ENCODE results near the gene HSPG2.

HSPG2 gene

GRCh38 chr1:21865609-21865942 is 71.5 kb downstream of the HSPG2 start:
- in situ Hi-C loops (cut with HindIII; ENCODE audit: low pct_ligation_motif_present, low sequenced_read_pairs): no loop called here
- H3K36me3 ChIP-seq (replicated peaks): peaks cover 37% of the 10 kb centered on the region

GRCh38 chr1:21864730-21865129 is 72.4 kb downstream of the HSPG2 start:
- H3K4me3 ChIP-seq (ENCODE audit: low read depth, low read length): no peak overlapping the region
- H3K27me3 ChIP-seq (replicated peaks): no peaks in the 10 kb centered on the region
- H3K27ac ChIP-seq: no peak overlapping the region
- DNase-seq: no peak
- TF ChIP-seq CTCF (IDR thresholded peaks at IDR 0.05; ENCODE audit: low read depth, low read length, missing control alignments): no peak
- in situ Hi-C loops (cut with HindIII; ENCODE audit: low pct_ligation_motif_present, low sequenced_read_pairs): no loop called here
- H3K36me3 ChIP-seq (replicated peaks): peaks cover 45% of the 10 kb centered on the region

More at GRCh38 chr1:21865609-21865942, 71.5 kb downstream of the HSPG2 start:
- DNase-seq: no peak
- Histone ChIP-seq H3K27ac (no peak overlapping the region), H3K4me3 (ENCODE audit: low read depth, low read length) (no peak overlapping the region), H3K27me3 (replicated peaks) (no peaks in the 10 kb centered on the region)
- no peak for TF ChIP-seq CTCF (IDR thresholded peaks at IDR 0.05; ENCODE audit: low read depth, low read length, missing control alignments)

- Histone ChIP-seq H3K4me3 (ENCODE audit: low read depth, low read length) (no peak overlapping the region), H3K36me3 (replicated peaks) (peaks cover 51% of the 10 kb centered on the region), H3K27ac (no peak overlapping the region), H3K27me3 (replicated peaks) (no peaks in the 10 kb centered on the region)
- in situ Hi-C loops (cut with HindIII; ENCODE audit: low pct_ligation_motif_present, low sequenced_read_pairs): no loop called here
- DNase-seq: no peak
- TF ChIP-seq CTCF (IDR thresholded peaks at IDR 0.05; ENCODE audit: low read depth, low read length, missing control alignments): no peak
These were observed 73.1 kb downstream of the HSPG2 start for GRCh38 chr1:21863981-21864380.

GRCh38 chr1:21861602-21862429 is 75.3 kb downstream of the HSPG2 start:
- Histone ChIP-seq H3K27me3 (replicated peaks) (no peaks in the 10 kb centered on the region), H3K36me3 (replicated peaks) (peaks cover 59% of the 10 kb centered on the region), H3K27ac (no peak overlapping the region), H3K4me3 (ENCODE audit: low read depth, low read length) (no peak overlapping the region)
- no peak for TF ChIP-seq CTCF (IDR thresholded peaks at IDR 0.05; ENCODE audit: low read depth, low read length, missing control alignments)
- peak; percentile 23 for DNase-seq
- in situ Hi-C loops (cut with HindIII; ENCODE audit: low pct_ligation_motif_present, low sequenced_read_pairs): no loop called here

- no peak for DNase-seq
- no peak for TF ChIP-seq CTCF (IDR thresholded peaks at IDR 0.05; ENCODE audit: low read depth, low read length, missing control alignments)
- Histone ChIP-seq H3K4me3 (ENCODE audit: low read depth, low read length) (no peak overlapping the region), H3K36me3 (replicated peaks) (peaks cover 64% of the 10 kb centered on the region), H3K27ac (no peak overlapping the region), H3K27me3 (replicated peaks) (no peaks in the 10 kb centered on the region)
- in situ Hi-C loops (cut with HindIII; ENCODE audit: low pct_ligation_motif_present, low sequenced_read_pairs): no loop called here
These were observed 76.1 kb downstream of the HSPG2 start for GRCh38 chr1:21860971-21861370.
